Transverse colon (tissue), 4 donors: Measurements from ENCODE around the gene LRRC4. TPM values are rescaled to one million over a fixed set of nuclear protein-coding genes. Genes with fewer than 3 reads are reported as not detected.
A peak's percentile ranks its signal among the peaks of the same experiment; 100 is the strongest.

Experiments
- DNase-seq: peaks from one replicate; pipeline ENCODE4 v3.0.0-alpha.2; 2019
- H3K27ac ChIP-seq, 4 donors: fragments of 200-600 bp; sonication (generic); 2 replicates each; pipeline ENCODE4 v1.5.1; 2016 to 2018; ENCODE audit warnings: inconsistent platforms in 4 of 4
- H3K27me3 ChIP-seq: fragments of 200-600 bp; sonication (generic); 2 replicates; pipeline ENCODE4 v1.5.1; 2017; ENCODE audit warnings: inconsistent platforms
- H3K36me3 ChIP-seq, 4 donors: fragments of 200-600 bp; sonication (generic); 2 replicates each; pipeline ENCODE4 v1.5.1; 2017 to 2019; ENCODE audit warnings: inconsistent platforms in 4 of 4
- H3K4me1 ChIP-seq, 4 donors: fragments of 200-600 bp; sonication (generic); 2 replicates each; pipeline ENCODE4 v1.5.1; 2017 to 2020; ENCODE audit warnings: inconsistent platforms in 4 of 4
- H3K4me3 ChIP-seq, 4 donors: fragments of 200-600 bp; sonication (generic); 1 replicate in 1 of 4; 2 replicates in 3 of 4; pipeline versions ENCODE4 v1.5.1 to v1.6.1; 2017 to 2019; ENCODE audit warnings: inconsistent platforms in 4 of 4
- H3K9me3 ChIP-seq, 2 donors: fragments of 200-600 bp; sonication (generic); 2 replicates each; pipeline ENCODE4 v1.5.1; 2017 to 2019; ENCODE audit warnings: inconsistent platforms in 2 of 2
- EP300 ChIP-seq: sonication (generic); formaldehyde crosslinking; IDR thresholded peaks from one replicate; pipeline ENCODE4 v1.6.1; 2017; ENCODE audit warnings: antibody characterized with exemption, low read depth
- POLR2A ChIP-seq: fragments of 450-650 bp; IDR thresholded peaks from one replicate; pipeline ENCODE4 v1.6.1; 2016; ENCODE audit warnings: antibody characterized with exemption, mild to moderate bottlenecking, moderate library complexity
- POLR2AphosphoS5 ChIP-seq, 3 donors: sonication (generic); formaldehyde crosslinking; IDR thresholded peaks; one replicate each; pipeline ENCODE4 v1.6.1; 2016; ENCODE audit warnings: antibody characterized with exemption in 3 of 3
- WGBS, 2 donors: methylation state at CpG; one replicate each; pipeline ENCODE4 v1.1.5; 2018; ENCODE audit warnings: low coverage in 1 of 2; 5-methylcytosine and 5-hydroxymethylcytosine counted together
- in situ Hi-C, 4 donors: fragments of 200-750 bp; cut with MboI; loops; one replicate each; pipeline versions ENCODE4 v1.15.0 to v1.15.1; 2017; ENCODE audit warnings: low sequenced_read_pairs in 3 of 4, low pct_ligation_motif_present in 1 of 4, low pct_unique_long_range_greater_than_20kb in 1 of 4
- intact Hi-C: fragments of 100-400 bp; cut with DNase I; formaldehyde crosslinking; loops from one replicate; pipeline ENCODE4 v1.15.1; 2023; ENCODE audit warnings: low total_unique reads
- total RNA-seq, 4 donors: library from RNA; depleted of rRNA; stranded (reverse); fragments of >200 nt; gene quantifications; one replicate each; pipeline ENCODE4 v1.1.0, GENCODE V29; 2016
- TF ChIP-seq, protein P1 (sequence below), 5 experiments: fragments of 200-600 bp in 3 of 5; fragments of 450-650 bp in 2 of 5; sonication (generic) in 3 of 5; IDR thresholded peaks; 1 replicate in 2 of 5; 2 replicates in 3 of 5; pipeline ENCODE4 v1.5.1; 2016 to 2017; ENCODE audit warnings: antibody characterized with exemption in 5 of 5, inconsistent platforms in 3 of 5, mild to moderate bottlenecking in 2 of 5, moderate library complexity in 1 of 5

LRRC4 gene
- total RNA-seq, 4 donors from 2014 or later, result 0.20 to 1.2 (median 0.96) TPM

DNA sequence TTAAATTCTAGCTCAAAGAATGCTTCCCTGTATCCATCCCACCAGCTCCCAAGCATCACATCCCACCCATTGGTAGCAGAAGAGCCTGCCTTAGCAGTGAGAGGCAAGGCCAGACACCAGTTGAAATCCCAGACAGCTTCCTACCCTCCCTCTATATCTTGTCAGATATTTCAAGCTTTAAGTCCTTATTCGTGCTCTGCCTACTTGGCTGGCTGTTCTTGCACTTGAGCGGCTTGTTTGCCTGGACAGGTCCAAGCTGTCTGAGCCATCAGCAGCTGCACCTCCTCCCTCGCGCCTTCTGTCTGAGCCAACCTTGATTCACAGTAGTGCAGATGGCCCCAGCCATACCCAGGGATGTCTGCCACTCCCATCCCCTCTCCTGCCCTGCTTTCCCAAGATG lies 16.4 kb downstream of the LRRC4 start:
- Histone ChIP-seq H3K27me3 (no peaks in the 10 kb centered on the region), H3K4me1 (peaks cover 0 to 11% (median 0%) of the 10 kb centered on the region in 4 donors), H3K27ac (no peak overlapping the region), H3K36me3 (no peaks in the 10 kb centered on the region), H3K4me3 (no peak overlapping the region), H3K9me3 (no peaks in the 10 kb centered on the region)
- intact Hi-C loops, result no loop called here
- DNase-seq, result no peak
- WGBS, 2 donors, result 94% methylated on average over 4 of the region's 4 CpGs; no CpG with 5 or more reads in 1 of the 2 donors
- in situ Hi-C loops, result no loop called here
- no peak for TF ChIP-seq EP300
- TF ChIP-seq POLR2AphosphoS5 (IDR thresholded peaks at IDR 0.05), result no peak
- TF ChIP-seq, protein P1, sequence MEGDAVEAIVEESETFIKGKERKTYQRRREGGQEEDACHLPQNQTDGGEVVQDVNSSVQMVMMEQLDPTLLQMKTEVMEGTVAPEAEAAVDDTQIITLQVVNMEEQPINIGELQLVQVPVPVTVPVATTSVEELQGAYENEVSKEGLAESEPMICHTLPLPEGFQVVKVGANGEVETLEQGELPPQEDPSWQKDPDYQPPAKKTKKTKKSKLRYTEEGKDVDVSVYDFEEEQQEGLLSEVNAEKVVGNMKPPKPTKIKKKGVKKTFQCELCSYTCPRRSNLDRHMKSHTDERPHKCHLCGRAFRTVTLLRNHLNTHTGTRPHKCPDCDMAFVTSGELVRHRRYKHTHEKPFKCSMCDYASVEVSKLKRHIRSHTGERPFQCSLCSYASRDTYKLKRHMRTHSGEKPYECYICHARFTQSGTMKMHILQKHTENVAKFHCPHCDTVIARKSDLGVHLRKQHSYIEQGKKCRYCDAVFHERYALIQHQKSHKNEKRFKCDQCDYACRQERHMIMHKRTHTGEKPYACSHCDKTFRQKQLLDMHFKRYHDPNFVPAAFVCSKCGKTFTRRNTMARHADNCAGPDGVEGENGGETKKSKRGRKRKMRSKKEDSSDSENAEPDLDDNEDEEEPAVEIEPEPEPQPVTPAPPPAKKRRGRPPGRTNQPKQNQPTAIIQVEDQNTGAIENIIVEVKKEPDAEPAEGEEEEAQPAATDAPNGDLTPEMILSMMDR (IDR thresholded peaks at IDR 0.05), result no peak

DNA sequence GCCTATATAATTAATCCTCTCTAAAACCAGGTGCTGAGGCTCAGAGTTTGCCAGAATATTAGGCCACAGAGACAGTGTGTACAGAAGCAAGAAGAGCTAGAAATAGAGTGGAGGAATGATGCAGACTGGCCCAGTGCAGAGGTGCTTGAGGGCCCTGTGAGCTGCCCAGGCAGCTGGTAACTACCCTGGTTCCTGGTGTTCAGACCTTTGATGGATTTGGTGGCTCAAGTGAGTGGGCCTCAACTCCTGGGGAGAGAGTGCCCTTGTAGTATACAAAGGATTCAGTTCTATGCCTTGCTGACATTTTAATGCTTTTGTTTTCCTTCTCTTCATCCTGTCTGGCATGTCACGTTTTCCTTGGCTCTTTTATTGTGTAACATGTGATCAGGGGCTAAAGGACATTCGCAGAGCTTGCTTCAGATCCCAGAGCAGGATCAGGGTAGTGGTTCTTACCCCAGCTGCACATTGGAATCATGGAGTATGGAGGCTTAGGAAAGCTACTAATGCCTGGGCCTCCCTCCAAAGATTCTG lies 20.0 kb downstream of the LRRC4 start:
- intact Hi-C loops, result no loop called here
- Histone ChIP-seq H3K27me3 (no peaks in the 10 kb centered on the region), H3K36me3 (no peaks in the 10 kb centered on the region), H3K9me3 (no peaks in the 10 kb centered on the region), H3K4me1 (peaks cover 0 to 11% (median 0%) of the 10 kb centered on the region in 4 donors), H3K4me3 (no peak overlapping the region), H3K27ac (peak overlapping the region in 1 of 4 donors; percentile 42)
- in situ Hi-C loops, result no loop called here
- DNase-seq, result no peak
- WGBS, 2 donors, result 58 to 64% methylated on average over 2 of the region's 2 CpGs
- no peak for TF ChIP-seq EP300
- TF ChIP-seq POLR2AphosphoS5 (IDR thresholded peaks at IDR 0.05), result no peak
- TF ChIP-seq POLR2A, result no peak
- TF ChIP-seq, protein P1 (IDR thresholded peaks at IDR 0.05), result no peak

DNA sequence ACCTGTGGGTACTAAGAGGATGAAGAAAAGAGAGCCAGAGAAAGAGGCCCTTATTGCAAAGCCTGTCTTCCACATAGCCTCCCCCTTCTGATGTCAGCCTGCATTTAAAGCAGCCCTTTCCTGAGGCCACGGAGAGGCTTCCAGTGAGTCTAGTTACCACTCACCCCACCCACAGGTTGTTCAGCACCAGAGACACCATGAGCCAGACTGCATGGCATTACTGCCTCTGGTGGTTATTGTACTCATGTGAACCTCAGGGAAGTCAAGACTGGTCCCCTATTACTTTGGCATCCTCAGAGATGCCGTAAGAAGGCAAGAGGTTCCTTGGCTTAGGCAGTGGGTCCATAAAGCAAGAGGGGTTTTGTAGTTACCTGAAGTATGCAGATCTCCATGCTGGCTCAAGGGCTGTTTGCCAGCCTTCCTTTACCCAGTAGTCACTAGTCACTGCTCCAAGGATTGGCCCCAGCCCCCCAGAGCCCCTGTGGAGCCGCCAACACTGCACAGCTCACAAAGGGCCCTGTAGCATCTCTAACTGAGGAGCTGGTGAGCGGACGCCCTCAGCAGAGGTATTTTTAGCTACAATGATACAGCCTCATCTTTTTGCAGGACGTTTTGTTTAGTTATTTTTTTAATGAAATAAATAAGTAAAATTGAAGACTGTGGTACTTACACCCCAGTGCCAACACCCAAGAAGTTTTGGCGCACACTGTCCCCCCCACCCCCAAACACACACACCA lies 20.7 kb downstream of the LRRC4 start:
- peak overlapping the region in 1 of 4 donors; percentile 42 for H3K27ac ChIP-seq

DNA sequence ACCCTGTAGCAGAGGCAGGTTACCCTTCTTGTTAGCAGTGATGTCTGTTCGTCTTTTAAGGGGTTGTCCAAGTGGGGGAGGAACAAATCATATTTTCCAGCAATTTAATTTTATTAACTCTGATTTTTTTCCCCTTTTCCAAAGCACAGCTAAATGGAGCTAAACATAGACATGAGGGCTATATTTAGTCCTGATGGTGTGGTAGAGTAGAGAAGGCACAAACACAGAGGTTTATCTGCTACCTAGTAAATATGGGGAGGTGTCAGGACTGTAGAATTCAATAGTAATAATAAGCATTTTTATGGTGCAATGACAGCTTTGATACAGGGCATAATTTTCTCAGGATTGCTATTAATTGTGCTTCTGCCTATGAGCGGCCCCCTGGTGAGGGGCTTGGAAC lies 22.5 kb downstream of the LRRC4 start:
- no peak overlapping the region for H3K27ac ChIP-seq
- H3K4me1 ChIP-seq, result peaks cover 0 to 11% (median 0%) of the 10 kb centered on the region in 4 donors
- intact Hi-C loops (no loop called here), in situ Hi-C loops (no loop called here)
- no peak for DNase-seq
- 96 to 100% methylated on average over 2 of the region's 2 CpGs for WGBS, 2 donors
- TF ChIP-seq POLR2A (no peak), POLR2AphosphoS5 (IDR thresholded peaks at IDR 0.05) (no peak), EP300 (no peak)
- TF ChIP-seq, protein P1 (IDR thresholded peaks at IDR 0.05), result no peak
- H3K27me3 ChIP-seq, result no peaks in the 10 kb centered on the region
- H3K9me3 ChIP-seq, result no peaks in the 10 kb centered on the region
- no peaks in the 10 kb centered on the region for H3K36me3 ChIP-seq
- no peak overlapping the region for H3K4me3 ChIP-seq

More for the DNA sequence above, 20.7 kb downstream of the LRRC4 start:
- no peak overlapping the region for H3K4me3 ChIP-seq
- 74 to 79% methylated on average over 5 to 7 of the region's 7 CpGs for WGBS, 2 donors
- H3K36me3 ChIP-seq, result no peaks in the 10 kb centered on the region
- TF ChIP-seq EP300 (no peak), POLR2AphosphoS5 (IDR thresholded peaks at IDR 0.05) (no peak), POLR2A (no peak)
- TF ChIP-seq, protein P1 (IDR thresholded peaks at IDR 0.05), result no peak
- DNase-seq, result no peak
- H3K4me1 ChIP-seq, result peaks cover 0 to 11% (median 0%) of the 10 kb centered on the region in 4 donors
- no peaks in the 10 kb centered on the region for H3K27me3 ChIP-seq
- no peaks in the 10 kb centered on the region for H3K9me3 ChIP-seq
- intact Hi-C loops, result no loop called here
- in situ Hi-C loops, result no loop called here
